Right lobe of liver (tissue), 6 donors: ENCODE measurements around the gene ATP1B3. TPM values are rescaled to one million over a fixed set of nuclear protein-coding genes. Genes with fewer than 3 reads are reported as not detected.
"Not testable (repeated sequence)": the region's sequence is repeated elsewhere in the genome, so short reads cannot be mapped to it uniquely, and the experiment has no call there.

Experiments used
- ATAC-seq, 4 donors: fragments of 200-7000 bp; cut with Tn5 transposase; one replicate each; pipeline ENCODE4 v1.9.1; 2020; ENCODE audit warnings: mild to moderate bottlenecking in 4 of 4, moderate library complexity in 4 of 4
- DNase-seq, 3 donors: peaks; one replicate each; pipeline ENCODE4 v3.0.0-alpha.2; 2020
- H3K27ac ChIP-seq, 3 donors: fragments of 200-600 bp; one replicate each; pipeline ENCODE4 v1.8.0; 2022
- H3K27me3 ChIP-seq, 2 donors: fragments of 200-600 bp; one replicate each; pipeline ENCODE4 v1.8.0; 2022
- H3K36me3 ChIP-seq, 4 donors: fragments of 200-600 bp; sonication (generic) in 1 of 4; one replicate each; pipeline versions ENCODE4 v1.5.1 to v1.8.0; 2017 to 2022; ENCODE audit warnings: control low read depth in 1 of 4
- H3K4me1 ChIP-seq, 4 donors: fragments of 200-600 bp; sonication (generic) in 1 of 4; one replicate each; pipeline versions ENCODE4 v1.5.1 to v1.8.0; 2017 to 2022; ENCODE audit warnings: control low read depth in 1 of 4
- H3K4me3 ChIP-seq, 3 donors: fragments of 200-600 bp; one replicate each; pipeline ENCODE4 v1.8.0; 2022
- H3K9me3 ChIP-seq, 4 donors: fragments of 200-600 bp; sonication (generic) in 1 of 4; one replicate each; pipeline versions ENCODE4 v1.5.1 to v1.8.0; 2017 to 2022; ENCODE audit warnings: control low read depth in 1 of 4
- CTCF ChIP-seq, 4 donors: fragments of 200-600 bp in 3 of 4; fragments of 450-650 bp in 1 of 4; IDR thresholded peaks; one replicate each; pipeline versions ENCODE4 v1.5.1 to v1.8.0; 2016 to 2022; ENCODE audit warnings: antibody characterized with exemption in 4 of 4, mild to moderate bottlenecking in 2 of 4
- POLR2A ChIP-seq: fragments of 450-650 bp; IDR thresholded peaks from one replicate; pipeline ENCODE4 v1.6.1; 2017; ENCODE audit warnings: antibody characterized with exemption, mild to moderate bottlenecking
- WGBS: methylation state at CpG from one replicate; pipeline ENCODE4 v1.1.6; 2018; ENCODE audit warnings: low coverage, low lambda C conversion rate; ENCODE audit not compliant: insufficient coverage; ENCODE audit errors: missing lambda C conversion rate; 5-methylcytosine and 5-hydroxymethylcytosine counted together
- intact Hi-C, 2 donors: fragments of 100-400 bp; cut with DNase I; formaldehyde crosslinking; loops; one replicate each; pipeline versions ENCODE4 v1.11.2 to v1.14.1; 2022
- small RNA-seq, 2 experiments: library from RNA; depleted of rRNA; stranded (forward); fragments of <200 nt; gene quantifications; one replicate each; pipeline ENCODE3, GENCODE V24; 2016
- total RNA-seq, 6 experiments: library from RNA; depleted of rRNA in 2 of 6; stranded (reverse); fragments of >200 nt in 2 of 6; fragmentation: NEBNext Ultra II Directional in 3 of 6; extraction: Animal tissue kit (Norgen Biotek cat#: 25700) in 3 of 6; gene quantifications; one replicate each; pipeline versions ENCODE4 v1.1.0 to v1.2.4, GENCODE V29; 2016 to 2023
- donor health status: DM: no; HTN: yes; CAD: no.
- donor health status: DM: no; HTN: no; CAD: no.
- donor health status: DM: no; HTN: no; CAD: no.
- donor health status: DM: no; HTN: yes; CAD: no.
- donor health status: DM: no; HTN: yes; CAD: no.

Gene ATP1B3
- total RNA-seq, 6 experiments from 2014 or later: 6.6 to 19.4 (median 9.3) TPM

DNA sequence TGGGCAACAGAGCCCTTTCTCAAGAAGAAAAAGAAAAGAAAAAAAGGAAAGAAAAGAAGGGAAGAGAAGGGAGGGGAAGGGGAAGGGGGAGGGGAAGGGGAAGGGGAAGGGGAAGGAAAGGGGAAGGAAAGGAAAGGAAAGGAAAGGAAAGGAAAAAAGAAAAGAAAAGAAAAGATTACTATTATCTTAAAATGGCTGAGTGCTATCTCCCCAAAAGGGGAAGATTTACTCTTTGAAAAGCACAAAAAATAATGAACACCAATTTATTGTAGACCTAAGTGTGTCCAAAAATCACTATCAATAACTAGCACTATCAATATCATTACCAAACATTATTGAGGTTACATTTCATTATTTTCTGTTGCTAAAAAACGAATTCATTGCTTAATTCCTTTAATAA, 89.0 kb downstream of the ATP1B3 start:
- Histone ChIP-seq H3K36me3 (no peaks in the 10 kb centered on the region), H3K4me3 (no peak overlapping the region), H3K9me3 (no peaks in the 10 kb centered on the region), H3K27me3 (no peaks in the 10 kb centered on the region), H3K27ac (no peak overlapping the region), H3K4me1 (no peaks in the 10 kb centered on the region)
- 71% methylated on average over 1 of the region's 1 CpG for WGBS
- no peak for ATAC-seq
- DNase-seq: no peak
- intact Hi-C loops: no loop called here
- TF ChIP-seq CTCF (IDR thresholded peaks at IDR 0.05): no peak
- TF ChIP-seq POLR2A: no peak

DNA sequence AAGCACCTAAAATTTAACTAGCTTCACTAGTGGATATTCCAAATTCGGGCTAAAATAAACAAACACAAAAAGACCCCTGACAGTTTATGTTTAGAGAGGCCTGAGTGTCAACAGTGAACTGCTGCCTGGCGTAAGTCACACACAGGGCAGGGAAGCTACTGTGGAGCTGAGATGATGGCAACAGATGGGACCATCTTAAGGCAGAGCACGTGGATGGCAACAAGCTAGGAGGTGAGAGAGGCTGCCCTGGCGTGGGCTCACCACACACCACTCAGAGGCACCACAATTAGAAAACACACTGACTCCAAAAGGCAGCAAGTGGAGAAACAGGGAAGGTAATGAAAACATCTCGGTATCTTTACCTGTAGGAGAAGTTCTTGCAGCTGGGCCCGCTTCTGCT, 93.3 kb downstream of the ATP1B3 start:
- H3K36me3 ChIP-seq: no peaks in the 10 kb centered on the region
- H3K27ac ChIP-seq: no peak overlapping the region
- no peak for DNase-seq
- no peaks in the 10 kb centered on the region for H3K27me3 ChIP-seq
- H3K9me3 ChIP-seq: no peaks in the 10 kb centered on the region
- no peak overlapping the region for H3K4me3 ChIP-seq
- H3K4me1 ChIP-seq: no peaks in the 10 kb centered on the region
- 79% methylated on average over 5 of the region's 6 CpGs for WGBS
- no peak for TF ChIP-seq POLR2A
- TF ChIP-seq CTCF (IDR thresholded peaks at IDR 0.05): no peak
- intact Hi-C loops: no loop called here
- ATAC-seq: peak in 1 of 4 donors; percentile 16

- no peaks in the 10 kb centered on the region for H3K36me3 ChIP-seq
- 89% methylated on average over 1 of the region's 1 CpG for WGBS
- H3K9me3 ChIP-seq: no peaks in the 10 kb centered on the region
- no peak overlapping the region for H3K4me3 ChIP-seq
- H3K4me1 ChIP-seq: no peaks in the 10 kb centered on the region
- ATAC-seq (no peak), DNase-seq (no peak)
- intact Hi-C loops: no loop called here
- no peaks in the 10 kb centered on the region for H3K27me3 ChIP-seq
- TF ChIP-seq POLR2A (no peak), CTCF (IDR thresholded peaks at IDR 0.05) (no peak)
- no peak overlapping the region for H3K27ac ChIP-seq
Observed at GRCh38 chr3:141971571-141971970, 95.1 kb downstream of the ATP1B3 start.

GRCh38 chr3:141972399-141972798, 96.0 kb downstream of the ATP1B3 start:
- H3K4me3 ChIP-seq: no peak overlapping the region
- no peak for ATAC-seq
- intact Hi-C loops: no loop called here

DNA sequence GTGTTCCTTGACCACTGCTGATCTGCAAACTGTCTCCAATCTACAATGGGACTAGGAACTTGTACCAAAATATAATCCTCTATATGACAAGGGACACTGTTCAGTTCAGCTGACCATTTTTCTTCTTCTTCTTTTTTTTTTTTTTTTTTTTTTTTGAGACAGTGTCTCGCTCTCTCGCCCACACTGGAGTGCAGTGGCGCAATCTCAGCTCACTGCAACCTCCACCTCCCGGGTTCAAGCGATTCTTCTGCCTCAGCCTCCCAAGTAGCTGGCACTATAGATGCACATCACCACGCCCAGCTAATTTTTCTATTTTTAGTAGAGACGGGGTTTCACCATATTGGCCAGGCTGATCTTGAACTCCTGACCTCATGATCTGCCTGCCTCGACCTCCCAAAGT, 98.3 kb downstream of the ATP1B3 start:
- 93% methylated on average over 8 of the region's 8 CpGs for WGBS
- intact Hi-C loops, H3K4me1 ChIP-seq, H3K36me3 ChIP-seq, DNase-seq, H3K4me3 ChIP-seq, H3K27ac ChIP-seq, ATAC-seq, H3K27me3 ChIP-seq, H3K9me3 ChIP-seq: not testable (repeated sequence)

More at GRCh38 chr3:141972399-141972798, 96.0 kb downstream of the ATP1B3 start:
- Histone ChIP-seq H3K4me1 (no peaks in the 10 kb centered on the region), H3K9me3 (no peaks in the 10 kb centered on the region), H3K36me3 (peaks cover 0 to 3% (median 0%) of the 10 kb centered on the region in 4 donors), H3K27ac (no peak overlapping the region), H3K27me3 (no peaks in the 10 kb centered on the region)
- 100% methylated on average over 2 of the region's 2 CpGs for WGBS
- DNase-seq: no peak
- TF ChIP-seq POLR2A: no peak
- no peak for TF ChIP-seq CTCF (IDR thresholded peaks at IDR 0.05)

Small RNA genes within 50 kb of the gene (small RNA-seq; reads per million reads assigned to genes)
- 0 reads per million in 2 experiments for gene HMGN2P25
- gene RNU6-509P: 0 reads per million in 2 experiments

Other genes with a start within 250 kb of the ATP1B3 start
- 10 to 100 TPM; 31.0 to 41.1 (median 34.2) TPM for gene RNF7, start 138.3 kb upstream of the ATP1B3 start, total RNA-seq
- gene GRK7, start 113.2 kb upstream of the ATP1B3 start, total RNA-seq: under 1 TPM in 1 of 6 experiments, not detected in 5; 0.06 TPM